EL (cell line): ENCODE measurements around the gene SORL1-AS1.
A peak's percentile ranks its signal among the peaks of the same experiment; 100 is the strongest.
"Not testable (repeated sequence)": the region's sequence is repeated elsewhere in the genome, so short reads cannot be mapped to it uniquely, and the experiment has no call there.

Source experiments
- DNase-seq: peaks from one replicate; pipeline ENCODE4 v3.0.0-alpha.2; 2016

SORL1-AS1 gene

GRCh38 chr11:121426476-121427399 is 26.0 kb downstream of the SORL1-AS1 start:
- no peak for DNase-seq

- no peak for DNase-seq
Measured at GRCh38 chr11:121425828-121426227, 26.9 kb downstream of the SORL1-AS1 start.

GRCh38 chr11:121422675-121423074 is 30.1 kb downstream of the SORL1-AS1 start:
- DNase-seq: no peak

GRCh38 chr11:121421149-121421901 is 31.4 kb downstream of the SORL1-AS1 start:
- DNase-seq: no peak

- DNase-seq: no peak
Measured at GRCh38 chr11:121420398-121420797, 32.4 kb downstream of the SORL1-AS1 start.

- DNase-seq: no peak
Measured at GRCh38 chr11:121419836-121420235, 32.9 kb downstream of the SORL1-AS1 start.

GRCh38 chr11:121418625-121419114 is 34.1 kb downstream of the SORL1-AS1 start:
- no peak for DNase-seq

- no peak for DNase-seq
Measured at GRCh38 chr11:121417607-121418006, 35.2 kb downstream of the SORL1-AS1 start.

GRCh38 chr11:121417055-121417551 is 35.7 kb downstream of the SORL1-AS1 start:
- DNase-seq: peak; percentile 62

GRCh38 chr11:121415856-121416255 is 36.9 kb downstream of the SORL1-AS1 start:
- DNase-seq: no peak

- DNase-seq: no peak
Measured at GRCh38 chr11:121414141-121414913, 38.4 kb downstream of the SORL1-AS1 start.

- no peak for DNase-seq
Measured at GRCh38 chr11:121412711-121413415, 39.9 kb downstream of the SORL1-AS1 start.

- DNase-seq: no peak
Measured at GRCh38 chr11:121412000-121412587, 40.7 kb downstream of the SORL1-AS1 start.

GRCh38 chr11:121411330-121411729 is 41.4 kb downstream of the SORL1-AS1 start:
- not testable (repeated sequence) for DNase-seq

GRCh38 chr11:121410041-121410440 is 42.7 kb downstream of the SORL1-AS1 start:
- DNase-seq: not testable (repeated sequence)

GRCh38 chr11:121408830-121409229 is 43.9 kb downstream of the SORL1-AS1 start:
- DNase-seq: no peak

- DNase-seq: no peak
Measured at GRCh38 chr11:121406291-121406690, 46.5 kb downstream of the SORL1-AS1 start.

GRCh38 chr11:121405646-121406045 is 47.1 kb downstream of the SORL1-AS1 start:
- DNase-seq: no peak

- DNase-seq: no peak
Measured at GRCh38 chr11:121394785-121395184, 58.0 kb downstream of the SORL1-AS1 start.

GRCh38 chr11:121393855-121394254 is 58.9 kb downstream of the SORL1-AS1 start:
- no peak for DNase-seq

GRCh38 chr11:121391914-121392313 is 60.9 kb downstream of the SORL1-AS1 start:
- no peak for DNase-seq

GRCh38 chr11:121389651-121390050 is 63.1 kb downstream of the SORL1-AS1 start:
- no peak for DNase-seq
